Activated naive CD4-positive, alpha-beta T cell treated with Interleukin-2 at 50 U/mL for 16 hours (primary cell): ENCODE results near the gene BIN1.

Experiments used
- DNase-seq: peaks from one replicate; pipeline ENCODE4 v3.0.0-alpha.2; 2020

The BIN1 gene

GRCh38 chr2:127012868-127013267, 94.1 kb downstream of the BIN1 start:
- no peak for DNase-seq

- no peak for DNase-seq
Observed at GRCh38 chr2:127012215-127012614, 94.7 kb downstream of the BIN1 start.

GRCh38 chr2:127011796-127012195, 95.2 kb downstream of the BIN1 start:
- DNase-seq: no peak

GRCh38 chr2:127011231-127011661, 95.7 kb downstream of the BIN1 start:
- no peak for DNase-seq

GRCh38 chr2:127008265-127009015, 98.5 kb downstream of the BIN1 start:
- DNase-seq: no peak

GRCh38 chr2:127007652-127008051, 99.3 kb downstream of the BIN1 start:
- DNase-seq: no peak

GRCh38 chr2:127006962-127007361, 100.0 kb downstream of the BIN1 start:
- DNase-seq: no peak

GRCh38 chr2:127004893-127005600, 101.9 kb downstream of the BIN1 start:
- DNase-seq: no peak

GRCh38 chr2:127003070-127003800, 103.7 kb downstream of the BIN1 start:
- no peak for DNase-seq

- DNase-seq: no peak
Observed at GRCh38 chr2:127001751-127002150, 105.2 kb downstream of the BIN1 start.

GRCh38 chr2:127000937-127001336, 106.0 kb downstream of the BIN1 start:
- DNase-seq: no peak

GRCh38 chr2:127000194-127000593, 106.8 kb downstream of the BIN1 start:
- DNase-seq: no peak

- no peak for DNase-seq
Observed at GRCh38 chr2:126999106-126999756, 107.7 kb downstream of the BIN1 start.

GRCh38 chr2:126998486-126998885, 108.5 kb downstream of the BIN1 start:
- DNase-seq: no peak
